ENCODE measurements around the gene CASP10. TPM values are rescaled to one million over a fixed set of nuclear protein-coding genes. Genes with fewer than 3 reads are reported as not detected.

Gene CASP10
- total and polyA plus RNA-seq, 9 of the 15 experiments (the other 6 are each of a cell fraction or from before 2014, with no cell fraction given), result 7.1 to 20.4 (median 10.8) TPM

GRCh38 chr2:201199847-201200246, 16.9 kb downstream of the CASP10 start:
- BruUV-seq (replicated peaks), result no TSS peak
- H3K9me1 ChIP-seq (ENCODE audit: control insufficient read depth, insufficient read depth, low read length), result no peaks in the 10 kb centered on the region
- 86% methylated on average over 5 of the region's 5 CpGs for WGBS (ENCODE audit: insufficient coverage, low coverage, missing lambda C conversion rate)
- H4K20me1 ChIP-seq (replicated peaks; ENCODE audit: control insufficient read depth, insufficient read depth, low read length), result no peaks in the 10 kb centered on the region
- no peaks in the 10 kb centered on the region for H3K27me3 ChIP-seq (ENCODE audit: control insufficient read depth in 2 of 2, insufficient read depth in 2 of 2, low read length in 2 of 2)
- H3K4me1 ChIP-seq (replicated peaks in 1 of 2; ENCODE audit: control insufficient read depth in 2 of 2, insufficient read depth in 2 of 2, low read length in 2 of 2), result peaks cover 7 to 8% of the 10 kb centered on the region in 2 experiments; a peak in 3 of 5 replicates
- DNase-seq (ENCODE audit: extremely low read depth in 1 of 4, low spot score in 3 of 4) (no peak), ATAC-seq (no peak), FAIRE-seq (no peak)
- intact Hi-C loops (cut with micrococcal nuclease), result no loop called here
- ChIA-PET POLR2A (no interaction called here), CTCF (ENCODE audit: low intra/inter-chr PET ratio) (no interaction called here)
- H3K36me3 ChIP-seq (ENCODE audit: control insufficient read depth, insufficient read depth, low read length), result peaks cover 46% of the 10 kb centered on the region
- in situ Hi-C loops (cut with MboI), result loop anchor here (25.0 kb wide), 2 partner anchors 488 to 1238 kb away; partner anchors contain the start of genes MAIP1 and TYW5
- no peaks in the 10 kb centered on the region for H3K9me3 ChIP-seq (replicated peaks; ENCODE audit: control insufficient read depth, insufficient read depth, low read depth, low read length)
- no peak overlapping the region for H3K4me2 ChIP-seq (ENCODE audit: insufficient read depth, low read length)
- H2AFZ ChIP-seq (ENCODE audit: low read depth, low read length), result no peak overlapping the region
- TF ChIP-seq HDAC1 (IDR thresholded peaks at IDR 0.05), result no peak
- no peak for TF ChIP-seq ZBTB43 (CRISPR knock-in tag; IDR thresholded peaks at IDR 0.05)
- TF ChIP-seq ATF4 (CRISPR knock-in tag; IDR thresholded peaks at IDR 0.05), result no peak
- TF ChIP-seq ZNF121 (CRISPR knock-in tag; conservative IDR thresholded peaks at IDR 0.05), result no peak
- TF ChIP-seq CHAMP1 (IDR thresholded peaks at IDR 0.05), result no peak
- no peak for TF ChIP-seq SMAD2 (IDR thresholded peaks at IDR 0.05; ENCODE audit: low read depth, low read length)
- TF ChIP-seq ZNF644 (tag; IDR thresholded peaks at IDR 0.05; ENCODE audit: low read depth), result no peak
- no peak for TF ChIP-seq FOXK2 (conservative IDR thresholded peaks at IDR 0.05 in 1 of 2, IDR thresholded peaks at IDR 0.05 in 1 of 2; ENCODE audit: low read depth in 2 of 2)
- no peaks in the 10 kb centered on the region for H3K79me2 ChIP-seq (ENCODE audit: control insufficient read depth, insufficient read depth, low read length)
- no peak overlapping the region for H3K4me3 ChIP-seq
- no peak overlapping the region for H3K27ac ChIP-seq (ENCODE audit: extremely low read depth, low read depth, low read length)
- no peak overlapping the region for H3K9ac ChIP-seq (ENCODE audit: insufficient read depth in 1 of 2, low read depth in 2 of 2, low read length in 2 of 2)

Data from K562 (cell line).